OCI-LY3 (cell line): Measurements from ENCODE around the gene CNTN5.

Experiments
- H2AFZ ChIP-seq: fragments of 200-600, 300-600 bp; shearing (Covaris generic); 2 replicates; pipeline ENCODE4 v1.6.0; 2014; ENCODE audit warnings: antibody characterized with exemption, low read depth, low read length
- H3K27ac ChIP-seq: fragments of 200-600, 300-600 bp; sonication (generic); 2 replicates; pipeline ENCODE4 v1.5.1; 2014; ENCODE audit warnings: mild to moderate bottlenecking, low read length, moderate library complexity, mixed read lengths
- H3K27me3 ChIP-seq: fragments of 200-600, 300-600 bp; sonication (generic); 2 replicates; pipeline ENCODE4 v1.6.1; 2014; ENCODE audit warnings: low read depth, low read length, mixed read lengths
- H3K36me3 ChIP-seq: fragments of 200-600, 300-600 bp; sonication (generic); replicated peaks from 2 replicates; pipeline ENCODE3; 2014; ENCODE audit warnings: low read depth, low read length, mixed read lengths
- H3K4me1 ChIP-seq: fragments of 300-600, 200-600 bp; sonication (generic); 2 replicates; pipeline ENCODE4 v1.6.1; 2014; ENCODE audit warnings: low read length, mixed read lengths
- H3K4me2 ChIP-seq: fragments of 200-600, 300-600 bp; sonication (generic); 2 replicates; pipeline ENCODE4 v1.6.1; 2014; ENCODE audit warnings: low read length, mixed read lengths
- H3K4me3 ChIP-seq: fragments of 300-600, 200-600 bp; sonication (generic); 2 replicates; pipeline ENCODE4 v1.5.1; 2014; ENCODE audit warnings: antibody characterized with exemption, mild to moderate bottlenecking, low read length, moderate library complexity
- H3K79me2 ChIP-seq: fragments of 300-600, 200-600 bp; shearing (Covaris generic); 2 replicates; pipeline ENCODE4 v1.6.1; 2014; ENCODE audit warnings: mild to moderate bottlenecking, low read length, mixed read lengths
- H3K9ac ChIP-seq: fragments of 300-600, 200-600 bp; shearing (Covaris generic); 2 replicates; pipeline ENCODE4 v1.6.0; 2014; ENCODE audit warnings: mild to moderate bottlenecking, low read length, moderate library complexity
- H3K9me3 ChIP-seq: fragments of 200-600, 300-600 bp; shearing (Covaris generic); 2 replicates; pipeline ENCODE4 v1.6.1; 2014; ENCODE audit warnings: low read length, mixed read lengths; ENCODE audit not compliant: insufficient read depth
- H4K20me1 ChIP-seq: fragments of 200-600, 300-600 bp; sonication (generic); 2 replicates; pipeline ENCODE4 v1.6.1; 2016; ENCODE audit warnings: low read length, mixed read lengths; ENCODE audit not compliant: insufficient read depth
- EZH2phosphoT487 ChIP-seq: fragments of 200-600 bp; shearing (Covaris generic); IDR thresholded peaks from 2 replicates; pipeline ENCODE4 v1.6.1; 2018; ENCODE audit warnings: antibody characterized with exemption, mixed run types, low read depth
- TF ChIP-seq, protein P1 (sequence below): fragments of 200-600, 300-600 bp; sonication (generic); IDR thresholded peaks from 2 replicates; pipeline ENCODE4 v1.5.1; 2014; ENCODE audit warnings: antibody characterized with exemption, low read length, low read depth

The CNTN5 gene

GRCh38 chr11:99391245-99391644, 370.5 kb downstream of the CNTN5 start:
- Histone ChIP-seq H2AFZ (no peak overlapping the region), H3K4me1 (no peaks in the 10 kb centered on the region), H4K20me1 (no peaks in the 10 kb centered on the region), H3K27ac (no peak overlapping the region), H3K27me3 (no peaks in the 10 kb centered on the region), H3K79me2 (no peaks in the 10 kb centered on the region), H3K36me3 (no peaks in the 10 kb centered on the region), H3K4me2 (no peak overlapping the region), H3K4me3 (no peak overlapping the region), H3K9me3 (no peaks in the 10 kb centered on the region), H3K9ac (no peak overlapping the region)
- no peak for TF ChIP-seq EZH2phosphoT487
- TF ChIP-seq, protein P1, sequence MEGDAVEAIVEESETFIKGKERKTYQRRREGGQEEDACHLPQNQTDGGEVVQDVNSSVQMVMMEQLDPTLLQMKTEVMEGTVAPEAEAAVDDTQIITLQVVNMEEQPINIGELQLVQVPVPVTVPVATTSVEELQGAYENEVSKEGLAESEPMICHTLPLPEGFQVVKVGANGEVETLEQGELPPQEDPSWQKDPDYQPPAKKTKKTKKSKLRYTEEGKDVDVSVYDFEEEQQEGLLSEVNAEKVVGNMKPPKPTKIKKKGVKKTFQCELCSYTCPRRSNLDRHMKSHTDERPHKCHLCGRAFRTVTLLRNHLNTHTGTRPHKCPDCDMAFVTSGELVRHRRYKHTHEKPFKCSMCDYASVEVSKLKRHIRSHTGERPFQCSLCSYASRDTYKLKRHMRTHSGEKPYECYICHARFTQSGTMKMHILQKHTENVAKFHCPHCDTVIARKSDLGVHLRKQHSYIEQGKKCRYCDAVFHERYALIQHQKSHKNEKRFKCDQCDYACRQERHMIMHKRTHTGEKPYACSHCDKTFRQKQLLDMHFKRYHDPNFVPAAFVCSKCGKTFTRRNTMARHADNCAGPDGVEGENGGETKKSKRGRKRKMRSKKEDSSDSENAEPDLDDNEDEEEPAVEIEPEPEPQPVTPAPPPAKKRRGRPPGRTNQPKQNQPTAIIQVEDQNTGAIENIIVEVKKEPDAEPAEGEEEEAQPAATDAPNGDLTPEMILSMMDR, result no peak

GRCh38 chr11:99406345-99406744, 385.6 kb downstream of the CNTN5 start:
- H3K27ac ChIP-seq, result no peak overlapping the region
- no peak overlapping the region for H3K4me3 ChIP-seq
- no peak overlapping the region for H3K4me2 ChIP-seq
- H3K4me1 ChIP-seq, result no peaks in the 10 kb centered on the region
- H2AFZ ChIP-seq, result no peak overlapping the region
- no peaks in the 10 kb centered on the region for H3K9me3 ChIP-seq
- H3K9ac ChIP-seq, result no peak overlapping the region
- no peaks in the 10 kb centered on the region for H4K20me1 ChIP-seq
- H3K36me3 ChIP-seq, result no peaks in the 10 kb centered on the region
- no peaks in the 10 kb centered on the region for H3K79me2 ChIP-seq
- H3K27me3 ChIP-seq, result no peaks in the 10 kb centered on the region
- TF ChIP-seq EZH2phosphoT487, result no peak
- TF ChIP-seq, protein P1, result no peak

- Histone ChIP-seq H3K4me3 (no peak overlapping the region), H3K36me3 (no peaks in the 10 kb centered on the region), H3K4me2 (no peak overlapping the region), H2AFZ (no peak overlapping the region), H3K27ac (no peak overlapping the region), H3K9me3 (no peaks in the 10 kb centered on the region), H4K20me1 (no peaks in the 10 kb centered on the region), H3K9ac (no peak overlapping the region), H3K4me1 (no peaks in the 10 kb centered on the region), H3K27me3 (no peaks in the 10 kb centered on the region), H3K79me2 (no peaks in the 10 kb centered on the region)
- no peak for TF ChIP-seq EZH2phosphoT487
- TF ChIP-seq, protein P1, result no peak
Observed at GRCh38 chr11:99410636-99411035, 389.9 kb downstream of the CNTN5 start.

- no peaks in the 10 kb centered on the region for H3K36me3 ChIP-seq
- H2AFZ ChIP-seq, result no peak overlapping the region
- no peak overlapping the region for H3K27ac ChIP-seq
- H3K4me3 ChIP-seq, result no peak overlapping the region
- H3K4me1 ChIP-seq, result no peaks in the 10 kb centered on the region
- no peaks in the 10 kb centered on the region for H3K27me3 ChIP-seq
- no peak overlapping the region for H3K4me2 ChIP-seq
- no peaks in the 10 kb centered on the region for H3K79me2 ChIP-seq
- H3K9me3 ChIP-seq, result no peaks in the 10 kb centered on the region
- H4K20me1 ChIP-seq, result no peaks in the 10 kb centered on the region
- TF ChIP-seq, protein P1, result no peak
- TF ChIP-seq EZH2phosphoT487, result no peak
- H3K9ac ChIP-seq, result no peak overlapping the region
Observed at GRCh38 chr11:99418927-99419720, 398.4 kb downstream of the CNTN5 start.
